ENCODE results near the gene NOXO1.
"Not testable (repeated sequence)": the region's sequence is repeated elsewhere in the genome, so short reads cannot be mapped to it uniquely, and the experiment has no call there.

The NOXO1 gene

GRCh38 chr16:1981398-1981836 lies at the start of gene NOXO1:
Gene NOXO1, minus strand, starts transcription at chr16:1981469. Its CDS starts 290 bp downstream, at chr16:1981179.
- DNase-seq (ENCODE audit: low spot score) = no peak

GRCh38 chr16:2030036-2030435 lies 48.8 kb upstream of the NOXO1 start:
- DNase-seq (ENCODE audit: low spot score) = no peak

GRCh38 chr16:2029350-2029749 lies 48.1 kb upstream of the NOXO1 start:
- no peak for DNase-seq (ENCODE audit: low spot score)

GRCh38 chr16:2028620-2029220 lies 47.5 kb upstream of the NOXO1 start:
- DNase-seq (ENCODE audit: low spot score) = no peak

- DNase-seq (ENCODE audit: low spot score) = no peak
Measured at GRCh38 chr16:2028146-2028545, 46.9 kb upstream of the NOXO1 start.

- peak; percentile 65 for DNase-seq (ENCODE audit: low spot score)
Measured at GRCh38 chr16:2027024-2028010, 46.0 kb upstream of the NOXO1 start.

- no peak for DNase-seq (ENCODE audit: low spot score)
Measured at GRCh38 chr16:2026461-2027023, 45.3 kb upstream of the NOXO1 start, which contains the start of gene NHERF2. Gene NHERF2, plus strand, starts transcription at chr16:2026902. Its CDS starts 104 bp downstream, at chr16:2027006.

- DNase-seq (ENCODE audit: low spot score) = no peak
Measured at GRCh38 chr16:2025878-2026460, 44.7 kb upstream of the NOXO1 start.

GRCh38 chr16:2025251-2025650 lies 44.0 kb upstream of the NOXO1 start:
- no peak for DNase-seq (ENCODE audit: low spot score)

GRCh38 chr16:2024032-2024420 lies 42.8 kb upstream of the NOXO1 start:
- DNase-seq (ENCODE audit: low spot score) = no peak

- DNase-seq (ENCODE audit: low spot score) = peak; percentile 89
Measured at GRCh38 chr16:2023092-2024031, 42.1 kb upstream of the NOXO1 start.

GRCh38 chr16:2022723-2023091 lies 41.4 kb upstream of the NOXO1 start:
- no peak for DNase-seq (ENCODE audit: low spot score)

GRCh38 chr16:2019921-2020831 lies 38.9 kb upstream of the NOXO1 start:
- DNase-seq (ENCODE audit: low spot score) = no peak

GRCh38 chr16:2019518-2019920 lies 38.2 kb upstream of the NOXO1 start, which contains the start of gene NPW:
Gene NPW, plus strand, starts transcription at chr16:2019785.
- no peak for DNase-seq (ENCODE audit: low spot score)

- DNase-seq (ENCODE audit: low spot score) = no peak
Measured at GRCh38 chr16:2016407-2016922, 35.2 kb upstream of the NOXO1 start.

GRCh38 chr16:2015947-2016208 lies 34.6 kb upstream of the NOXO1 start:
- DNase-seq (ENCODE audit: low spot score) = no peak

GRCh38 chr16:2015117-2015946 lies 34.1 kb upstream of the NOXO1 start:
- DNase-seq (ENCODE audit: low spot score) = no peak

- DNase-seq (ENCODE audit: low spot score) = no peak
Measured at GRCh38 chr16:2013527-2013926, 32.3 kb upstream of the NOXO1 start.

GRCh38 chr16:2011726-2012125 lies 30.5 kb upstream of the NOXO1 start:
- DNase-seq (ENCODE audit: low spot score) = not testable (repeated sequence)

Data from cerebellar cortex (tissue), 1 donor.